PC-9 (cell line): ENCODE data around the gene ATP11C. TPM values are rescaled to one million over a fixed set of nuclear protein-coding genes. Genes with fewer than 3 reads are reported as not detected.

ENCODE experiments used
- BruUV-seq: library from RNA; stranded (reverse); fragments of 400-500 nt; replicated peaks from 2 replicates; lab custom pipeline; 2021; lab: Mats Ljungman, UMichigan
- CTCF ChIA-PET: fragments of 300-600 bp; sonication (Branson Sonifier 250); formaldehyde crosslinking; loops from one replicate; lab custom pipeline; 2022; ENCODE audit warnings: antibody characterized with exemption; lab: Charles Lee
- POLR2A ChIA-PET: fragments of 300-600 bp; sonication (Branson Sonifier 250); formaldehyde crosslinking; loops from one replicate; lab custom pipeline; 2022; ENCODE audit warnings: antibody characterized with exemption; ENCODE audit not compliant: unreplicated experiment; lab: Charles Lee
- DNase-seq, 2 experiments: peaks; one replicate each; pipeline versions ENCODE4 v3.0.0 to v3.0.0-alpha.2; 2015 to 2022; ENCODE audit warnings: mixed read lengths in 1 of 2
- H2AFZ ChIP-seq: fragments of 200-600 bp; sonication (generic); 2 replicates; pipeline ENCODE4 v1.8.1; 2017; ENCODE audit warnings: antibody characterized with exemption
- H3F3A ChIP-seq: fragments of 200-600 bp; sonication (generic); 2 replicates; pipeline ENCODE4 v1.8.1; 2017; ENCODE audit warnings: antibody characterized with exemption, mild to moderate bottlenecking, low read depth; ENCODE audit not compliant: insufficient read depth
- H3K27ac ChIP-seq: fragments of 200-600 bp; sonication (generic); 2 replicates; pipeline ENCODE4 v1.6.1; 2016; ENCODE audit warnings: mixed run types
- H3K27me3 ChIP-seq: fragments of 200-600 bp; sonication (generic); 2 replicates; pipeline ENCODE4 v1.6.1; 2016; ENCODE audit warnings: low read depth, mixed run types; ENCODE audit not compliant: insufficient read depth
- H3K36me3 ChIP-seq: fragments of 200-600 bp; sonication (generic); 2 replicates; pipeline ENCODE4 v1.6.1; 2016; ENCODE audit warnings: low read depth, mixed run types
- H3K4me1 ChIP-seq: fragments of 200-600 bp; sonication (generic); replicated peaks from 2 replicates; pipeline ENCODE4 v1.6.1; 2016; ENCODE audit warnings: mixed run types; ENCODE audit not compliant: insufficient read depth
- H3K4me2 ChIP-seq: fragments of 200-600 bp; sonication (generic); 2 replicates; pipeline ENCODE4 v1.6.1; 2017; ENCODE audit warnings: mixed run types
- H3K4me3 ChIP-seq: fragments of 200-600 bp; sonication (generic); 2 replicates; pipeline ENCODE4 v1.6.1; 2016; ENCODE audit warnings: mixed run types
- H3K79me2 ChIP-seq: fragments of 200-600 bp; sonication (generic); 2 replicates; pipeline ENCODE4 v1.6.1; 2017; ENCODE audit warnings: low read depth, mixed run types
- H3K9me2 ChIP-seq: fragments of 200-600 bp; sonication (generic); 2 replicates; pipeline ENCODE4 v1.8.1; 2017; ENCODE audit warnings: mild to moderate bottlenecking; ENCODE audit not compliant: insufficient read depth
- H3K9me3 ChIP-seq: fragments of 200-600 bp; sonication (generic); 2 replicates; pipeline ENCODE4 v1.8.1; 2016; ENCODE audit warnings: low read depth; ENCODE audit not compliant: insufficient read depth
- H4K20me1 ChIP-seq: fragments of 200-600 bp; sonication (generic); 2 replicates; pipeline ENCODE4 v1.8.1; 2017; ENCODE audit not compliant: insufficient read depth
- EZH2 ChIP-seq: fragments of 200-600 bp; sonication (generic); IDR thresholded peaks from 2 replicates; pipeline ENCODE4 v1.8.0; 2017; ENCODE audit warnings: antibody characterized with exemption, low read depth
- intact Hi-C: fragments of 100-400 bp; cut with micrococcal nuclease; formaldehyde crosslinking; loops from one replicate; pipeline ENCODE4 v1.10.0; 2022; ENCODE audit not compliant: unreplicated experiment
- total RNA-seq: library from RNA; stranded (reverse); gene quantifications from 2 replicates; pipeline ENCODE4 v1.2.3, GENCODE V29; 2021
- TF ChIP-seq, protein P1 (sequence below): fragments of 200-600 bp; sonication (generic); conservative IDR thresholded peaks from 2 replicates; pipeline ENCODE4 v1.6.1; 2017; ENCODE audit warnings: mixed run types, antibody characterized with exemption, mild to moderate bottlenecking, moderate library complexity

ATP11C gene
- total RNA-seq, 1 experiment from 2014 or later: 13.0 TPM

DNA sequence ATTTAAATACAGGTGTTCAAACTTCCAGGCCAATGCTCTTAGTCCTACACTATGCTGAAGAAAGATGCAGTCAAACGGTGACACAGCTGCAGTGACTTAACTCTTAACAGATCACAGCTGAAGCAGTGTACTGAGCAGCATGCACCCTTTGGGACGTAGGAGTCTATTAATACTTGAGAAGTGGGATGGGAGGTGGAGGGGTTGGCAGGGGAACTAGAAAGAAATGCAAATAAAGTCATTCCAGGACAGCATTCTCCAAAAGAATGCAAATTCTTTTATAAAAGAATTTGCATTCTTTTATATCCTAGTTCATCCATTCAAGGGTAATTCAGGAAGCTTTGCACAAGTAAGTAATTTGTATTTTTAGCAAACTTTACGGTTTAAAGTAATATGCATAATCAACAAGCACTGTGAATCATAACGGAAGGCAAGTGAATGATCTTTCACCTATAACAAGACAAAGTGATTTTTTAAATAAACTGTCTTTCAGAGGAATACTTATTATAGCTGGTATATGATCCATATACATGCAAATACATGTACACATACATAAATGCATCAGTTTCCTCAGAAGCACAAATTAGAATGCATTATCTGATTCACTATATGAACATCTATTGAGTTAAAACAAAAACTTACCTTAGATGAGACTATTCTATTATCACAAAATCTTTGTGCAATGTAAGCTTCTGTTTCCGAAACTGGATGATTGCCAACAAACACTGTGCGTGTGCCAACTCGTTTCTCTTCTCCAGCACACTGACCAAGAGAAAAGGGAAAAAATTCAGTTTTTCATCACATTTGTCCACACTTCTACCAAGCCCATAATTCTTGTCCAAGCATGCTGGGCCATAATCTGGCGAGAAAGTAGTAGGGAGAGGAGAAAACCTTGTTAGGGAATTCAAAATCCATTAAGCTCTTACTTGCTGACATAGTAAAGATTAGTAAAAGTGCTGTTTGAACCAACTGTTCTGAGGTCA lies 106.5 kb downstream of the ATP11C start:
- no peak for DNase-seq
- no TSS peak for BruUV-seq
- TF ChIP-seq, protein P1, sequence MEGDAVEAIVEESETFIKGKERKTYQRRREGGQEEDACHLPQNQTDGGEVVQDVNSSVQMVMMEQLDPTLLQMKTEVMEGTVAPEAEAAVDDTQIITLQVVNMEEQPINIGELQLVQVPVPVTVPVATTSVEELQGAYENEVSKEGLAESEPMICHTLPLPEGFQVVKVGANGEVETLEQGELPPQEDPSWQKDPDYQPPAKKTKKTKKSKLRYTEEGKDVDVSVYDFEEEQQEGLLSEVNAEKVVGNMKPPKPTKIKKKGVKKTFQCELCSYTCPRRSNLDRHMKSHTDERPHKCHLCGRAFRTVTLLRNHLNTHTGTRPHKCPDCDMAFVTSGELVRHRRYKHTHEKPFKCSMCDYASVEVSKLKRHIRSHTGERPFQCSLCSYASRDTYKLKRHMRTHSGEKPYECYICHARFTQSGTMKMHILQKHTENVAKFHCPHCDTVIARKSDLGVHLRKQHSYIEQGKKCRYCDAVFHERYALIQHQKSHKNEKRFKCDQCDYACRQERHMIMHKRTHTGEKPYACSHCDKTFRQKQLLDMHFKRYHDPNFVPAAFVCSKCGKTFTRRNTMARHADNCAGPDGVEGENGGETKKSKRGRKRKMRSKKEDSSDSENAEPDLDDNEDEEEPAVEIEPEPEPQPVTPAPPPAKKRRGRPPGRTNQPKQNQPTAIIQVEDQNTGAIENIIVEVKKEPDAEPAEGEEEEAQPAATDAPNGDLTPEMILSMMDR: no peak
- TF ChIP-seq EZH2: no peak
- Histone ChIP-seq H3K27ac (no peak overlapping the region), H3K9me2 (no peaks in the 10 kb centered on the region), H3F3A (no peaks in the 10 kb centered on the region), H3K27me3 (no peaks in the 10 kb centered on the region), H4K20me1 (no peaks in the 10 kb centered on the region), H3K4me3 (no peak overlapping the region), H3K4me1 (no peaks in the 10 kb centered on the region), H3K36me3 (no peaks in the 10 kb centered on the region), H2AFZ (no peak overlapping the region), H3K9me3 (no peaks in the 10 kb centered on the region), H3K4me2 (no peak overlapping the region), H3K79me2 (no peaks in the 10 kb centered on the region)
- POLR2A ChIA-PET: no interaction called here
- CTCF ChIA-PET: no interaction called here
- intact Hi-C loops: no loop called here

DNA sequence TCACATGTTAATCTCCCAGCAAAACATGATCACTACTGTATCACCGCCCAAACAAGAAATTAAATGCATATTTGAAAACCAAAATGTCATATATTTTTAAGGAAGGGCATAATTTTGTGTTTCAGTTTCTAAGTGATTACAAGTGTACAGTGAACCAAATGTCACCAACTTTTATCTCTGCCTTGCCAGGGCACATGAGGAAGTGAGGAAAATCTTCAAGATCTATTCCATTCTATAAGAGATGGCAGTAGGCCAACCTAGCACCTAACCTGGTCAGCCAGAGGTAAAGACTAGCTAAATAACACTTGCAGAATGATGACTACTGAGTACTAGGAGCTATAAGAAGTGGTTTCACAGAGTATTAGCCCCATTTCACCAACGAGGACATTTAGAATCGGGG lies 107.2 kb downstream of the ATP11C start:
- no TSS peak for BruUV-seq
- DNase-seq: no peak
- Histone ChIP-seq H3K4me3 (no peak overlapping the region), H3F3A (no peaks in the 10 kb centered on the region), H3K9me2 (no peaks in the 10 kb centered on the region), H3K27me3 (no peaks in the 10 kb centered on the region), H4K20me1 (no peaks in the 10 kb centered on the region), H3K36me3 (no peaks in the 10 kb centered on the region), H3K9me3 (no peaks in the 10 kb centered on the region), H3K4me1 (no peaks in the 10 kb centered on the region), H3K4me2 (no peak overlapping the region), H3K79me2 (no peaks in the 10 kb centered on the region), H3K27ac (no peak overlapping the region), H2AFZ (no peak overlapping the region)
- ChIA-PET POLR2A (no interaction called here), CTCF (no interaction called here)
- TF ChIP-seq, protein P1: no peak
- no peak for TF ChIP-seq EZH2
- intact Hi-C loops: no loop called here

DNA sequence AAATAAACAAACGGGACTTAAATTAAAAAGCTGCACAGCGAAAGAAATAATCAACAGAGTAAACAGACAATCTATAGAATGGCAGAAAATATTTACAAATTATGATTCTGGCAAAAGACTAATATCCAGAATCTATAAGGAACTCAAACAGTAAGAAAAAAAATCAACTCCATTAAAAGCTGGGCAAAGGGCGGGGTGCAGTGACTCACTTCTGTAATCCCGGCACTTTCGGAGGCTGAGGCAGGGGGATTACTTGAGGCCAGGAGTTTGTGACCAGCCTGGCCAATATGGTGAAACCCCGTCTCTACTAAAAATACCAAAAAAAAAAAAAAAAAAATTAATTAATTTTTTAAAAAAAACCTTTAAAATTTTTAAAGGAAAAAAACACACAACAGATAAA lies 109.0 kb downstream of the ATP11C start:
- no peak overlapping the region for H3K4me3 ChIP-seq
- no peaks in the 10 kb centered on the region for H3K9me2 ChIP-seq
- no TSS peak for BruUV-seq
- no peak overlapping the region for H3K27ac ChIP-seq
- no peak overlapping the region for H3K4me2 ChIP-seq
- POLR2A ChIA-PET: no interaction called here
- H3K9me3 ChIP-seq: no peaks in the 10 kb centered on the region
- intact Hi-C loops: no loop called here
- no peaks in the 10 kb centered on the region for H3K79me2 ChIP-seq
- H2AFZ ChIP-seq: no peak overlapping the region
- no peaks in the 10 kb centered on the region for H3K4me1 ChIP-seq
- H3F3A ChIP-seq: no peaks in the 10 kb centered on the region
- CTCF ChIA-PET: no interaction called here
- H3K27me3 ChIP-seq: no peaks in the 10 kb centered on the region
- no peak for DNase-seq
- H4K20me1 ChIP-seq: no peaks in the 10 kb centered on the region
- H3K36me3 ChIP-seq: no peaks in the 10 kb centered on the region
- TF ChIP-seq, protein P1: no peak
- TF ChIP-seq EZH2: no peak
